ENCODE data around the gene PSD4.

- no peak for TF ChIP-seq CTCF (IDR thresholded peaks at IDR 0.05; ENCODE audit: low read length)
- no peak for TF ChIP-seq EZH2 (optimal IDR thresholded peaks at IDR 0.05; ENCODE audit: low read depth, low read length)
These were observed 29.4 kb downstream of the PSD4 start for GRCh38 chr2:113203217-113203530.
